ENCODE measurements around the gene SLCO4A1. TPM values are rescaled to one million over a fixed set of nuclear protein-coding genes. Genes with fewer than 3 reads are reported as not detected.

Gene SLCO4A1
- total and polyA plus RNA-seq, 9 of the 15 experiments (the other 6 are each of a cell fraction or from before 2014, with no cell fraction given), result 1.6 to 21.9 (median 12.8) TPM

GRCh38 chr20:62623488-62624324 is 18.6 kb upstream of the SLCO4A1 start (continued):
- TF ChIP-seq, protein P1, sequence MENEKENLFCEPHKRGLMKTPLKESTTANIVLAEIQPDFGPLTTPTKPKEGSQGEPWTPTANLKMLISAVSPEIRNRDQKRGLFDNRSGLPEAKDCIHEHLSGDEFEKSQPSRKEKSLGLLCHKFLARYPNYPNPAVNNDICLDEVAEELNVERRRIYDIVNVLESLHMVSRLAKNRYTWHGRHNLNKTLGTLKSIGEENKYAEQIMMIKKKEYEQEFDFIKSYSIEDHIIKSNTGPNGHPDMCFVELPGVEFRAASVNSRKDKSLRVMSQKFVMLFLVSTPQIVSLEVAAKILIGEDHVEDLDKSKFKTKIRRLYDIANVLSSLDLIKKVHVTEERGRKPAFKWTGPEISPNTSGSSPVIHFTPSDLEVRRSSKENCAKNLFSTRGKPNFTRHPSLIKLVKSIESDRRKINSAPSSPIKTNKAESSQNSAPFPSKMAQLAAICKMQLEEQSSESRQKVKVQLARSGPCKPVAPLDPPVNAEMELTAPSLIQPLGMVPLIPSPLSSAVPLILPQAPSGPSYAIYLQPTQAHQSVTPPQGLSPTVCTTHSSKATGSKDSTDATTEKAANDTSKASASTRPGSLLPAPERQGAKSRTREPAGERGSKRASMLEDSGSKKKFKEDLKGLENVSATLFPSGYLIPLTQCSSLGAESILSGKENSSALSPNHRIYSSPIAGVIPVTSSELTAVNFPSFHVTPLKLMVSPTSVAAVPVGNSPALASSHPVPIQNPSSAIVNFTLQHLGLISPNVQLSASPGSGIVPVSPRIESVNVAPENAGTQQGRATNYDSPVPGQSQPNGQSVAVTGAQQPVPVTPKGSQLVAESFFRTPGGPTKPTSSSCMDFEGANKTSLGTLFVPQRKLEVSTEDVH (IDR thresholded peaks at IDR 0.05; ENCODE audit: low read depth, partially characterized antibody), result no peak
- TF ChIP-seq MAZ (CRISPR knock-in tag; conservative IDR thresholded peaks at IDR 0.05 in 1 of 2, IDR thresholded peaks at IDR 0.05 in 1 of 2), result peak; percentile 22 to 89; a peak in 3 of 4 replicates
- TF ChIP-seq USF1 (CRISPR knock-in tag; IDR thresholded peaks at IDR 0.05), result peak; percentile 34; the same call in 1 of the 2 replicates
- TF ChIP-seq ELF4 (CRISPR knock-in tag; IDR thresholded peaks at IDR 0.05), result 0 out of 2 replicates have a peak, but pooled peaks have one; percentile 45
- peak; percentile 69 for TF ChIP-seq DPF2 (IDR thresholded peaks at IDR 0.05)
- no peak for TF ChIP-seq ZNF655 (CRISPR knock-in tag; IDR thresholded peaks at IDR 0.05)
- peak; percentile 63; the same call in 1 of the 2 replicates for TF ChIP-seq ARID1B (IDR thresholded peaks at IDR 0.05)
- TF ChIP-seq ZNF518B (CRISPR knock-in tag; IDR thresholded peaks at IDR 0.05), result no peak
- TF ChIP-seq SIRT6 (IDR thresholded peaks at IDR 0.05; ENCODE audit: low read depth, low read length), result no peak
- 0 out of 2 replicates have a peak, but pooled peaks have one; percentile 42 for TF ChIP-seq CREB3 (tag; conservative IDR thresholded peaks at IDR 0.05; ENCODE audit: low read depth)
- TF ChIP-seq POLR2AphosphoS5 (IDR thresholded peaks at IDR 0.05; ENCODE audit: control insufficient read depth, insufficient read depth, low read depth, low read length), result peak; percentile 53; the same call in 1 of the 2 replicates
- TF ChIP-seq CLOCK (CRISPR knock-in tag; IDR thresholded peaks at IDR 0.05; ENCODE audit: borderline replicate concordance), result no peak

Data from K562 (cell line).